GM21786 (cell line): ENCODE measurements around the gene WDR74.
"Not testable (repeated sequence)": the region's sequence is repeated elsewhere in the genome, so short reads cannot be mapped to it uniquely, and the experiment has no call there.

Experiments
- ATAC-seq: cut with Tn5 transposase; IDR thresholded peaks from one replicate; pipeline ENCODE4 v1.9.1; 2021; ENCODE audit not compliant: unreplicated experiment

The WDR74 gene

GRCh38 chr11:62839050-62839945 is at the start of gene WDR74:
Gene WDR74 (minus strand): TSS chr11:62839590. CDS start chr11:62839570, 20 bp downstream.
- peak; percentile 40 for ATAC-seq

- ATAC-seq = no peak
Observed at GRCh38 chr11:62889126-62889483, 49.7 kb upstream of the WDR74 start.

- ATAC-seq = no peak
Observed at GRCh38 chr11:62888406-62888805, 49.0 kb upstream of the WDR74 start.

GRCh38 chr11:62885137-62885750 is 45.9 kb upstream of the WDR74 start:
- ATAC-seq = no peak

GRCh38 chr11:62883673-62884072 is 44.3 kb upstream of the WDR74 start:
- ATAC-seq = no peak

GRCh38 chr11:62882788-62883501 is 43.6 kb upstream of the WDR74 start:
- no peak for ATAC-seq

- no peak for ATAC-seq
Observed at GRCh38 chr11:62882431-62882749, 43.0 kb upstream of the WDR74 start.

- peak; percentile 49 for ATAC-seq
Observed at GRCh38 chr11:62881579-62882430, 42.4 kb upstream of the WDR74 start.

GRCh38 chr11:62880803-62881578 is 41.6 kb upstream of the WDR74 start, which contains the start of gene SLC3A2:
Gene SLC3A2 (plus strand): TSS chr11:62880896. CDS start chr11:62881024, 128 bp downstream.
- peak; percentile 72 for ATAC-seq

GRCh38 chr11:62880231-62880802 is 40.9 kb upstream of the WDR74 start:
- peak; percentile 13 for ATAC-seq

- ATAC-seq = no peak
Observed at GRCh38 chr11:62879235-62879978, 40.0 kb upstream of the WDR74 start.

GRCh38 chr11:62876712-62877111 is 37.3 kb upstream of the WDR74 start:
- ATAC-seq = no peak

GRCh38 chr11:62875698-62876478 is 36.5 kb upstream of the WDR74 start:
- no peak for ATAC-seq

- no peak for ATAC-seq
Observed at GRCh38 chr11:62874851-62875250, 35.5 kb upstream of the WDR74 start.

- no peak for ATAC-seq
Observed at GRCh38 chr11:62865635-62866034, 26.2 kb upstream of the WDR74 start.

- ATAC-seq = no peak
Observed at GRCh38 chr11:62863687-62864335, 24.4 kb upstream of the WDR74 start.

- ATAC-seq = not testable (repeated sequence)
Observed at GRCh38 chr11:62861564-62862192, 22.3 kb upstream of the WDR74 start.
